T-helper 9 cell (primary cell): Measurements from ENCODE around the gene ERN1.

Source experiments
- DNase-seq: peaks from one replicate; pipeline ENCODE4 v3.0.0-alpha.2; 2020

The ERN1 gene

GRCh38 chr17:64157669-64158180, 27.8 kb upstream of the ERN1 start:
- DNase-seq: no peak

GRCh38 chr17:64156670-64157069, 26.7 kb upstream of the ERN1 start:
- DNase-seq: no peak

GRCh38 chr17:64155751-64156544, 26.0 kb upstream of the ERN1 start:
- no peak for DNase-seq

- DNase-seq: no peak
These were observed 25.2 kb upstream of the ERN1 start for GRCh38 chr17:64155129-64155528.

GRCh38 chr17:64154717-64155116, 24.8 kb upstream of the ERN1 start:
- DNase-seq: no peak

- no peak for DNase-seq
These were observed 24.4 kb upstream of the ERN1 start for GRCh38 chr17:64154313-64154695.

- no peak for DNase-seq
These were observed 23.8 kb upstream of the ERN1 start for GRCh38 chr17:64153565-64154312.

GRCh38 chr17:64152428-64153125, 22.6 kb upstream of the ERN1 start:
- DNase-seq: no peak

- no peak for DNase-seq
These were observed 21.0 kb upstream of the ERN1 start for GRCh38 chr17:64151016-64151368.

- no peak for DNase-seq
These were observed 20.5 kb upstream of the ERN1 start for GRCh38 chr17:64150237-64151015.

GRCh38 chr17:64149196-64149595, 19.3 kb upstream of the ERN1 start:
- DNase-seq: no peak

- DNase-seq: no peak
These were observed 18.8 kb upstream of the ERN1 start for GRCh38 chr17:64148699-64149098.

- no peak for DNase-seq
These were observed 18.2 kb upstream of the ERN1 start for GRCh38 chr17:64148017-64148631.

GRCh38 chr17:64147110-64148016, 17.4 kb upstream of the ERN1 start:
- no peak for DNase-seq

- DNase-seq: peak; percentile 34
These were observed 16.6 kb upstream of the ERN1 start for GRCh38 chr17:64146418-64147109.

GRCh38 chr17:64145751-64146417, 15.9 kb upstream of the ERN1 start:
- DNase-seq: peak; percentile 91

GRCh38 chr17:64145375-64145750, 15.4 kb upstream of the ERN1 start:
- no peak for DNase-seq

GRCh38 chr17:64139542-64139941, 9.6 kb upstream of the ERN1 start:
- no peak for DNase-seq

- no peak for DNase-seq
These were observed 8.5 kb upstream of the ERN1 start for GRCh38 chr17:64138441-64138840.

GRCh38 chr17:64135000-64135399, 5.1 kb upstream of the ERN1 start:
- DNase-seq: no peak
